Activated naive CD4-positive, alpha-beta T cell treated with anti-CD3 and anti-CD28 coated beads, Interleukin-2, amount 10 ng/mL, durations not matched to agents 7 days and 5 days (primary cell): ENCODE measurements around the gene PIGH.
"Not testable (repeated sequence)": the region's sequence is repeated elsewhere in the genome, so short reads cannot be mapped to it uniquely, and the experiment has no call there.

ENCODE experiments used
- CTCF ChIA-PET: fragments of 350-600 bp; sonication (Branson Sonifier 250); formaldehyde crosslinking; loops from one replicate; lab custom pipeline; 2021; ENCODE audit warnings: antibody characterized with exemption; lab: Charles Lee
- DNase-seq: peaks from one replicate; pipeline ENCODE4 v3.0.0-alpha.2; 2020
- H3K27ac Mint-ChIP-seq: one replicate; pipeline ENCODE4 v1.8.0; 2021; ENCODE audit warnings: mild to moderate bottlenecking, moderate library complexity, mixed read lengths
- H3K27me3 Mint-ChIP-seq: one replicate; pipeline ENCODE4 v1.8.0; 2021; ENCODE audit warnings: mild to moderate bottlenecking, mixed read lengths
- H3K36me3 Mint-ChIP-seq: one replicate; pipeline ENCODE4 v1.8.0; 2021; ENCODE audit warnings: mixed read lengths
- H3K4me1 Mint-ChIP-seq: one replicate; pipeline ENCODE4 v1.8.0; 2021; ENCODE audit warnings: mixed read lengths
- H3K4me3 Mint-ChIP-seq: one replicate; pipeline ENCODE4 v1.8.0; 2021; ENCODE audit warnings: mild to moderate bottlenecking, moderate library complexity, mixed read lengths
- H3K9me3 Mint-ChIP-seq: one replicate; pipeline ENCODE4 v1.8.0; 2021; ENCODE audit warnings: mixed read lengths

The PIGH gene

DNA sequence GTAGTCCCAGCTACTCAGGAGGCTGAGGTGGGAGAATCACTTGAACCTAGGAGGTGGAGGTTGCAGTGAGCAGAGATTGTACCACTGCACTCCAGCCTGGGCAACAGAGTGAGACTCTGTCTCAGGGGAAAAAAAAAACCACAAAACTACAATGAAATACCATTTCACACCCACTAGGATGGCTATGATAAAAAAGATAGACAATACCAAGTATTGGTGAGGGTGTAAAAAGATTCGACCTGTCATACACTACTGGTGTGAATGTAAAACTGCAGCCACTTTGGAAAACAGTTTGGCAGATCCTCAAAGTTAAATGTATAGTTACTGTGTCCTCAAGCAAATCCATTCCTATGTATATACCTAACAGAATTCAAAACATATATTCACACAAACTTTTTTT, 26.1 kb upstream of the PIGH start:
- H3K4me1 Mint-ChIP-seq, result peaks cover 14% of the 10 kb centered on the region
- H3K9me3 Mint-ChIP-seq, DNase-seq, H3K36me3 Mint-ChIP-seq, H3K27me3 Mint-ChIP-seq, H3K27ac Mint-ChIP-seq, H3K4me3 Mint-ChIP-seq, CTCF ChIA-PET: not testable (repeated sequence)

GRCh38 chr14:67623114-67623513, 23.0 kb upstream of the PIGH start:
- Mint-ChIP-seq H3K4me3 (no peak overlapping the region), H3K4me1 (peaks cover 35% of the 10 kb centered on the region), H3K36me3 (no peaks in the 10 kb centered on the region), H3K27me3 (peaks cover 19% of the 10 kb centered on the region), H3K9me3 (no peaks in the 10 kb centered on the region), H3K27ac (no peak overlapping the region)
- DNase-seq, result no peak
- CTCF ChIA-PET, result interaction anchor here (0.8 to 5.9 kb wide), 5 partner anchors 9 to 264 kb away, joined by 3 to 96 read pairs (median 4); partner anchors contain the start of gene ATP6V1D

GRCh38 chr14:67622675-67623074, 22.6 kb upstream of the PIGH start:
- CTCF ChIA-PET, result interaction anchor here (0.8 to 5.9 kb wide), 5 partner anchors 9 to 263 kb away, joined by 3 to 96 read pairs (median 4); partner anchors contain the start of gene ATP6V1D
- H3K27ac Mint-ChIP-seq, result no peak overlapping the region
- H3K4me3 Mint-ChIP-seq, result no peak overlapping the region
- H3K36me3 Mint-ChIP-seq, result no peaks in the 10 kb centered on the region
- peaks cover 19% of the 10 kb centered on the region for H3K27me3 Mint-ChIP-seq
- H3K4me1 Mint-ChIP-seq, result peaks cover 35% of the 10 kb centered on the region
- DNase-seq, result no peak
- H3K9me3 Mint-ChIP-seq, result no peaks in the 10 kb centered on the region

DNA sequence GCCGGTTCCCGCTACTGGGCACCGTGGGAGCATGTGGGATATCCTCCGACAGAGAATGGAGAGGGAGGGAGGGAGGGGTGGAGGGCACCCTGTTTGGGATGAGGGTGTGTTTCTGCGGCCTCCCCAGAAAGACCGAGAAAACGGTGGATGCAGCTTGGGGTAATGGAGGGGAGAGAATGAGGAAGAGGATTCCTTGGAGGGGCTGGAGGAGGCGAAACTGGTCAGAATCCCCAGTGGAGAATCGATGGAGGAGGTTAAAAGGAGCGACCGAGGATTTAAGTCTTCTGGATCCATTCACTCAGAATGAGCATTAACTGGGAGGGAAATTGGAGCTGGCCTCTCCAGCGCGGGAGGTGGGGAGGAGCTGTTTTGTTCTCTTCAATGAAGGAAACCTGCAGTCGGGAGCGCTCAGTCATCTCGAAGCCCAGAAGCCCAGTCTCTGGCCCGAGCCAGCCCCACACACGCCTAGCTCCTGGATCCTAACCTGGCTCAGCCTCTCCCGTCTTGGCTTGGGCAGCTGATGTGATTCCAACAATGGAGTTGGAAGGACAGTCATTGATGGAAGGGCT, 20.2 kb upstream of the PIGH start:
- Mint-ChIP-seq H3K27ac (no peak overlapping the region), H3K4me1 (peaks cover 35% of the 10 kb centered on the region), H3K4me3 (peak overlapping the region; percentile 77), H3K9me3 (no peaks in the 10 kb centered on the region), H3K27me3 (peaks cover 24% of the 10 kb centered on the region), H3K36me3 (no peaks in the 10 kb centered on the region)
- CTCF ChIA-PET, result interaction anchor here (1.3 to 5.9 kb wide), 9 partner anchors 11 to 94 kb away, joined by 3 to 96 read pairs (median 5); partner anchors contain the start of genes PIGH and RDH12
- DNase-seq, result peak; percentile 23

- Mint-ChIP-seq H3K27me3 (peaks cover 24% of the 10 kb centered on the region), H3K4me3 (peak within 1 kb of the TSS; percentile 77), H3K9me3 (no peaks in the 10 kb centered on the region), H3K27ac (peak within 1 kb of the TSS; percentile 68), H3K4me1 (peaks cover 35% of the 10 kb centered on the region), H3K36me3 (no peaks in the 10 kb centered on the region)
- CTCF ChIA-PET, result interaction anchor here (0.7 to 5.9 kb wide), 24 partner anchors 8 to 194 kb away, joined by 3 to 96 read pairs (median 4); partner anchors contain the start of genes PIGH and RDH12
- peak; percentile 98 for DNase-seq
Measured at GRCh38 chr14:67619446-67620216, 19.6 kb upstream of the PIGH start, which contains the start of gene ARG2. Gene ARG2 (plus strand): TSS chr14:67619920. CDS start chr14:67619978, 58 bp downstream.

DNA sequence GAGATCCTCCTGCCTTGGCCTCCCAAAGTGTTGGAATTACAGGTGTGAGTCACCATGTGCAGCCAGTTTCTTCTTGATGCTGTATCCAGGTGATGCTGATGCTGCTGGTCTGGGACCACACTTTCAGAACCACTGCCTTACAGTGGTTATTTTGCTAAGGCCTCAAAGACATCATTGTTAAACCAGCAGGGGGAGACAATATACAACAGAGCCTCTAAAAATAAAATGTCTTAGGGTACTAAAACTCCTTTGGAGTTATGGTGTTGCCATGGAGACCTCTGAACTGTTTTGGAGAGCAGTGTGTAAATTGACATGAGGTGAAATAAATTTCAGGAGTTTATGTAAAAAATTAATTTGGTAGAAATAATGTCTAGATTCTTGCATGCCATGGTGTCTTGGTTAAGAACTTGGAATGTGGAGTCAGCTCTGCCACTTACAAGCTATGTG, 18.6 kb upstream of the PIGH start:
- H3K4me3 Mint-ChIP-seq, result peak overlapping the region; percentile 57
- no peaks in the 10 kb centered on the region for H3K36me3 Mint-ChIP-seq
- no peak overlapping the region for H3K27ac Mint-ChIP-seq
- H3K9me3 Mint-ChIP-seq, result no peaks in the 10 kb centered on the region
- peak; percentile 33 for DNase-seq
- H3K27me3 Mint-ChIP-seq, result peaks cover 31% of the 10 kb centered on the region
- CTCF ChIA-PET, result interaction anchor here (0.7 to 5.9 kb wide), 22 partner anchors 8 to 193 kb away, joined by 3 to 96 read pairs (median 4); partner anchors contain the start of genes PIGH and RDH12
- peaks cover 35% of the 10 kb centered on the region for H3K4me1 Mint-ChIP-seq

GRCh38 chr14:67610491-67610890, 10.4 kb upstream of the PIGH start:
- H3K27me3 Mint-ChIP-seq, result peaks cover 34% of the 10 kb centered on the region
- H3K36me3 Mint-ChIP-seq, result no peaks in the 10 kb centered on the region
- no peak overlapping the region for H3K4me3 Mint-ChIP-seq
- DNase-seq, result no peak
- no peaks in the 10 kb centered on the region for H3K9me3 Mint-ChIP-seq
- CTCF ChIA-PET, result interaction anchor here (1.5 kb wide), 1 partner anchor 8 kb away, joined by 6 read pairs; no protein-coding TSS in a partner anchor
- H3K4me1 Mint-ChIP-seq, result no peaks in the 10 kb centered on the region
- no peak overlapping the region for H3K27ac Mint-ChIP-seq

- Mint-ChIP-seq H3K4me3 (no peak overlapping the region), H3K27ac (no peak overlapping the region)
Measured at GRCh38 chr14:67609642-67610310, 9.7 kb upstream of the PIGH start.

DNA sequence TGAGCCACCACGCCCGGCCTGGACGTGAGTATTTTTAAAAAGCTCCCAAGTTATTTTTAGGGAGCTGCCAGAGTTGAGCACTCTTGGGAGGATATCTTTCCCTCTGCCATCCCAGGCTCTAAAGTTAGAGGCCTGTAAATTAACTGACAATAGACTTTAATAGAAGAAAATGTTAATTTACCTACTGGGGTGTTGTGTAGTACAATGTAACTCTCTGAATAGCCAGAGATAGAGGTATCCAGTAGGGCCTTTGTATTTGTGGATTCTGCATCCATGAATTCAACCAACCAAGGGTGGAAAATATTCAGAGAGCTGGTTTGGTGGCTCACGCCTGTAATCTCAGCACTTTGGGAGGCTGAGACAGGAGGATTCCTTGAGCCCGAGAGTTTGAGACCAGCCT, 7.6 kb upstream of the PIGH start:
- no peak overlapping the region for H3K27ac Mint-ChIP-seq
- CTCF ChIA-PET, result interaction anchor here (1.6 kb wide), 1 partner anchor 23 kb away, joined by 3 read pairs; no protein-coding TSS in a partner anchor
- H3K4me1 Mint-ChIP-seq, result no peaks in the 10 kb centered on the region
- H3K9me3 Mint-ChIP-seq, result no peaks in the 10 kb centered on the region
- H3K36me3 Mint-ChIP-seq, result no peaks in the 10 kb centered on the region
- peaks cover 30% of the 10 kb centered on the region for H3K27me3 Mint-ChIP-seq
- H3K4me3 Mint-ChIP-seq, result no peak overlapping the region
- no peak for DNase-seq

More at GRCh38 chr14:67609642-67610310, 9.7 kb upstream of the PIGH start:
- Mint-ChIP-seq H3K9me3 (no peaks in the 10 kb centered on the region), H3K4me1 (no peaks in the 10 kb centered on the region), H3K36me3 (no peaks in the 10 kb centered on the region), H3K27me3 (peaks cover 34% of the 10 kb centered on the region)
- CTCF ChIA-PET, result interaction anchor here (1.5 kb wide), 1 partner anchor 9 kb away, joined by 6 read pairs; no protein-coding TSS in a partner anchor
- DNase-seq, result no peak

DNA sequence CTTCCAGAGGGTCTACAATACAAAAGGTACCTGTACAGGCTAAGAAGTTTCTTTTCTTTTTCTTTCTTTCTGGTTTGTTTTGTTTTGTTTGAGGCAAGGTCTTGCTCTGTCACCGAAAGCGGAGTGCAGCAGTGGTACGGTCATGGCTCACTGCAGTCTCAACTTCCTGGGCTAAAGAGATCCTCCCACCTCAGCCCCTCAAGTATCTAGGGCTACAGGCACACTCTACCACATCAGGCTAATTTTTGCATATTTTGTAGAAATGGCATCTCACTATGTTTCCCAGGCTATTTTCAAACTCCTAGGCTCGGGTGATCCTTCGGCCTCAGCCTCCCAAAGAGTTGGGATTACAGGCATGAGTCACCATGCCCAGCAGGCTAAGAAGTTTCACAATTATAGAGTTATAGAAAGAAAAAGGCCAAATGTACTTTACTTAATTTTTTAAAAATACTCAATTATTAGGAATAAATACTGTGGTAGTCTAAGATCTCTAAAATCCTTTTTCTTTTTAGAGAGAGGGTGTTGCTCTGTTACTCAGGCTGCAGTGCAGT, 3.0 kb upstream of the PIGH start:
- CTCF ChIA-PET, result no interaction called here
- Mint-ChIP-seq H3K27ac (no peak overlapping the region), H3K36me3 (peaks cover 1% of the 10 kb centered on the region), H3K4me3 (no peak overlapping the region), H3K27me3 (peaks cover 17% of the 10 kb centered on the region), H3K9me3 (peaks cover 4% of the 10 kb centered on the region), H3K4me1 (peaks cover 24% of the 10 kb centered on the region)
- DNase-seq, result no peak

- DNase-seq, result no peak
- CTCF ChIA-PET, result interaction anchor here (0.5 kb wide), 1 partner anchor 14 kb away, joined by 7 read pairs; no protein-coding TSS in a partner anchor
- H3K4me3 Mint-ChIP-seq, result no peak overlapping the region
Measured at GRCh38 chr14:67602076-67602475, 2.0 kb upstream of the PIGH start.

DNA sequence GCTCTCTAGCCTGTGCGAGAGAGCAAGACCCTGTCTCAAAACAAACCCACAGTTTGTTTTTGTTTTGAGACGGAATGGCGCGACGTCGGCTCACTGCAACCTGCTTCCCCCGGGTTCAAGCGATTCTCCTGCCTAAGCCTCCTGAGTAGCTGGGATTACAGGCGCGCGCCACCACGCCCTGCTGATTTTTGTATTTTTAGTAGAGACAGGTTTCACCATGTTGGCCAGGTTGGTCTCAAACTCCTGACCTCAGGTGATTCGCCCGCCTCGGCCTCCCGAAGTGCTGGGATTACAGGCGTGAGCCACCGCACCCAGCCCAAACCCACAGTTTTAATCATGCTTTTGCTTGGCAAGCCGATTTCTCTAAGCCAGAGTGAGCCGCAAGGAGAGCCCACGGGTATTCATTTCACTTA, 500 bp upstream of the PIGH start:
- peaks cover 10% of the 10 kb centered on the region for H3K36me3 Mint-ChIP-seq

More at GRCh38 chr14:67602076-67602475, 2.0 kb upstream of the PIGH start:
- Mint-ChIP-seq H3K36me3 (peaks cover 3% of the 10 kb centered on the region), H3K9me3 (peaks cover 4% of the 10 kb centered on the region), H3K27ac (no peak overlapping the region), H3K4me1 (peaks cover 31% of the 10 kb centered on the region), H3K27me3 (peaks cover 17% of the 10 kb centered on the region)

GRCh38 chr14:67595392-67595791, 4.7 kb downstream of the PIGH start:
- no peak for DNase-seq
- no peak overlapping the region for H3K27ac Mint-ChIP-seq
- H3K27me3 Mint-ChIP-seq, result no peaks in the 10 kb centered on the region
- H3K4me3 Mint-ChIP-seq, result no peak overlapping the region
- H3K9me3 Mint-ChIP-seq, result peaks cover 2% of the 10 kb centered on the region
- H3K36me3 Mint-ChIP-seq, result peaks cover 18% of the 10 kb centered on the region
- CTCF ChIA-PET, result interaction anchor here (1.8 kb wide), 1 partner anchor 24 kb away, joined by 6 read pairs; no protein-coding TSS in a partner anchor
- peaks cover 38% of the 10 kb centered on the region for H3K4me1 Mint-ChIP-seq

More for the DNA sequence above, 500 bp upstream of the PIGH start:
- Mint-ChIP-seq H3K4me3 (peak overlapping the region; percentile 94), H3K27me3 (peaks cover 17% of the 10 kb centered on the region), H3K27ac (peak overlapping the region; percentile 87), H3K4me1 (peaks cover 39% of the 10 kb centered on the region)
- DNase-seq, H3K9me3 Mint-ChIP-seq: not testable (repeated sequence)
- CTCF ChIA-PET, result interaction anchor here (0.9 to 2.7 kb wide), 13 partner anchors 10 to 195 kb away, joined by 3 to 15 read pairs (median 5); partner anchors contain the start of genes ARG2 and RDH11
